ENCODE results near the gene CD320.
A peak's percentile ranks its signal among the peaks of the same experiment; 100 is the strongest.
"Not testable (repeated sequence)": the region's sequence is repeated elsewhere in the genome, so short reads cannot be mapped to it uniquely, and the experiment has no call there.

The CD320 gene

GRCh38 chr19:8306235-8307054, 1.7 kb downstream of the CD320 start:
- DNase-seq = no peak

GRCh38 chr19:8305798-8306197, 2.4 kb downstream of the CD320 start:
- DNase-seq = no peak

- peak; percentile 38 for DNase-seq
Measured at GRCh38 chr19:8304841-8305621, 3.1 kb downstream of the CD320 start.

- no peak for DNase-seq
Measured at GRCh38 chr19:8302734-8303133, 5.4 kb downstream of the CD320 start.

GRCh38 chr19:8302357-8302691, 5.8 kb downstream of the CD320 start:
- no peak for DNase-seq

- not testable (repeated sequence) for DNase-seq
Measured at GRCh38 chr19:8291337-8291736, 16.8 kb downstream of the CD320 start.

- DNase-seq = not testable (repeated sequence)
Measured at GRCh38 chr19:8276508-8276907, 31.6 kb downstream of the CD320 start.

GRCh38 chr19:8269724-8270123, 38.4 kb downstream of the CD320 start:
- no peak for DNase-seq

GRCh38 chr19:8265872-8266271, 42.3 kb downstream of the CD320 start:
- DNase-seq = no peak

GRCh38 chr19:8264248-8264647, 43.9 kb downstream of the CD320 start:
- DNase-seq = not testable (repeated sequence)

GRCh38 chr19:8262431-8262830, 45.7 kb downstream of the CD320 start:
- DNase-seq = no peak

- no peak for DNase-seq
Measured at GRCh38 chr19:8261881-8262280, 46.3 kb downstream of the CD320 start.

GRCh38 chr19:8261347-8261746, 46.8 kb downstream of the CD320 start:
- no peak for DNase-seq

GRCh38 chr19:8259922-8260247, 48.3 kb downstream of the CD320 start:
- no peak for DNase-seq

GRCh38 chr19:8259142-8259921, 48.8 kb downstream of the CD320 start:
- DNase-seq = no peak

GRCh38 chr19:8257052-8257443, 51.1 kb downstream of the CD320 start:
- DNase-seq = no peak

- no peak for DNase-seq
Measured at GRCh38 chr19:8256276-8257051, 51.7 kb downstream of the CD320 start.

GRCh38 chr19:8255426-8256125, 52.6 kb downstream of the CD320 start:
- no peak for DNase-seq

- DNase-seq = no peak
Measured at GRCh38 chr19:8254286-8255001, 53.7 kb downstream of the CD320 start.

GRCh38 chr19:8253678-8254077, 54.5 kb downstream of the CD320 start:
- DNase-seq = no peak

GRCh38 chr19:8252922-8253589, 55.1 kb downstream of the CD320 start:
- peak; percentile 87 for DNase-seq
